Thoracic aorta (tissue), 2 donors: ENCODE data around the gene SF1. TPM values are rescaled to one million over a fixed set of nuclear protein-coding genes. Genes with fewer than 3 reads are reported as not detected.

Source experiments
- ATAC-seq: fragments of 150-250 bp; one replicate; pipeline ENCODE4 v1.8.0; 2017; ENCODE audit warnings: low read depth; ENCODE audit not compliant: insufficient number of reproducible peaks, low FRiP score
- DNase-seq: peaks from one replicate; pipeline ENCODE4 v3.0.0-alpha.2; 2020; ENCODE audit warnings: low spot score
- H3K27ac ChIP-seq, 2 donors: fragments of 200-600 bp; sonication (generic); 1 replicate in 1 of 2; 2 replicates in 1 of 2; pipeline ENCODE4 v1.5.1; 2016; ENCODE audit warnings: mild to moderate bottlenecking in 2 of 2, moderate library complexity in 2 of 2
- H3K27me3 ChIP-seq: fragments of 200-600 bp; sonication (generic); replicated peaks from 2 replicates; pipeline ENCODE4 v1.6.0; 2016; ENCODE audit warnings: mild to moderate bottlenecking; ENCODE audit not compliant: insufficient read depth
- H3K36me3 ChIP-seq: fragments of 200-600 bp; sonication (generic); one replicate; pipeline ENCODE4 v1.5.1; 2016
- H3K4me1 ChIP-seq, 2 donors: fragments of 200-600 bp; sonication (generic); 1 replicate in 1 of 2; 2 replicates in 1 of 2; pipeline versions ENCODE4 v1.5.1 to v1.6.0; 2016; ENCODE audit warnings: low read depth in 2 of 2, mild to moderate bottlenecking in 1 of 2; ENCODE audit not compliant: control insufficient read depth in 1 of 2
- H3K4me3 ChIP-seq: fragments of 200-600 bp; sonication (generic); 2 replicates; pipeline ENCODE4 v1.5.1; 2016; ENCODE audit warnings: mild to moderate bottlenecking
- H3K9me3 ChIP-seq: fragments of 200-600 bp; sonication (generic); 2 replicates; pipeline ENCODE4 v1.5.1; 2016
- total RNA-seq, 2 donors: library from RNA; depleted of rRNA; stranded (reverse); fragments of >200 nt; gene quantifications; one replicate each; pipeline versions ENCODE4 v1.1.0 to v1.2.3, GENCODE V29; 2016
- TF ChIP-seq, protein P1 (sequence below): fragments of 200-600 bp; sonication (generic); IDR thresholded peaks from one replicate; pipeline ENCODE4 v1.5.1; 2019; ENCODE audit warnings: antibody characterized with exemption

The SF1 gene
- total RNA-seq, 2 donors from 2014 or later: 250 to 512 TPM

GRCh38 chr11:64791781-64792291, 13.5 kb upstream of the SF1 start:
- no peaks in the 10 kb centered on the region for H3K27me3 ChIP-seq
- H3K9me3 ChIP-seq: no peaks in the 10 kb centered on the region
- H3K27ac ChIP-seq: no peak overlapping the region
- TF ChIP-seq, protein P1, sequence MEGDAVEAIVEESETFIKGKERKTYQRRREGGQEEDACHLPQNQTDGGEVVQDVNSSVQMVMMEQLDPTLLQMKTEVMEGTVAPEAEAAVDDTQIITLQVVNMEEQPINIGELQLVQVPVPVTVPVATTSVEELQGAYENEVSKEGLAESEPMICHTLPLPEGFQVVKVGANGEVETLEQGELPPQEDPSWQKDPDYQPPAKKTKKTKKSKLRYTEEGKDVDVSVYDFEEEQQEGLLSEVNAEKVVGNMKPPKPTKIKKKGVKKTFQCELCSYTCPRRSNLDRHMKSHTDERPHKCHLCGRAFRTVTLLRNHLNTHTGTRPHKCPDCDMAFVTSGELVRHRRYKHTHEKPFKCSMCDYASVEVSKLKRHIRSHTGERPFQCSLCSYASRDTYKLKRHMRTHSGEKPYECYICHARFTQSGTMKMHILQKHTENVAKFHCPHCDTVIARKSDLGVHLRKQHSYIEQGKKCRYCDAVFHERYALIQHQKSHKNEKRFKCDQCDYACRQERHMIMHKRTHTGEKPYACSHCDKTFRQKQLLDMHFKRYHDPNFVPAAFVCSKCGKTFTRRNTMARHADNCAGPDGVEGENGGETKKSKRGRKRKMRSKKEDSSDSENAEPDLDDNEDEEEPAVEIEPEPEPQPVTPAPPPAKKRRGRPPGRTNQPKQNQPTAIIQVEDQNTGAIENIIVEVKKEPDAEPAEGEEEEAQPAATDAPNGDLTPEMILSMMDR: no peak
- DNase-seq (no peak), ATAC-seq (no peak)
- no peaks in the 10 kb centered on the region for H3K4me1 ChIP-seq
- no peak overlapping the region for H3K4me3 ChIP-seq
- peaks cover 2% of the 10 kb centered on the region for H3K36me3 ChIP-seq

DNA sequence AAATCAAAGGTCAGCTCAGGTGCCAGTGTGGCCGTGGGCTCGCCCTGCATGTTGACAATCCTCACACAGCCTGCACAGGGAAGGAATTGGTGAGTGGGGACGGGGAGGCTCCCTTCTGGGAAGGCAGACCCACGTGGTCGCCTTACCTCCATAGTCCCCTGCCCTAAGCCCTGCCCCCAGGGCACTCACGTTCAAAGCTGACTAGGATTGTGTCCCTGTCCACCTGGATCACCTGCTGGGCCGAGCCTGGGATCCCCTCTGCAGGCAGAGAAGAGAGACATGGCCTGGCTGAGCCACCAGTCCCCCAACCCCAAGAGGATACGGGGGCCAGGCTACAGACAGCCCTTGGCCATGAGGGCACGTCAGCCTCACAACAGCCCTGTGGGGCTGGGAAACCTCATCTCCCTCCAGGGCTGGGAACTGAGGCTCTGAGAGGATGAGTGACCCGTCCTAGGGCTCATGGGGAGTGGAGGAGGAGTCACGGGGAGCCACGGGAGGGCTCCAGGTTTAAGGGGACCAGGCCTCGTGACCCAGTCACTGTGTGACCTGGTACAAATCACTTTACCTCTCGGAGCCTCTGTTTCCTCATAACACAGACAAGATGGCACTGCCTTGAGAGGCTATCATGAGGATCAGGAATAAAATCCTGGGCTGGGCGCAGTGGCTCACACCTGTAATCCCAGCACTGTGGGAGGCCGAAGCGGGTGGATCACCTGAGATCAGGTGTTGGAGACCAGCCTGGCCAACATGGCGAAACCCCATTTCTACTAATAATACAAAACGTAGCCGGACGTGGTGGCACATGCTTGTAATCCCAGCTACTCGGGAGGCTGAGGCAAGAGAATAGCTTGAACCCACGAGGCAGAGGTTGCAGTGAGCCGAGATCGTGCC, 12.1 kb upstream of the SF1 start:
- Histone ChIP-seq H3K4me3 (no peak overlapping the region), H3K9me3 (no peaks in the 10 kb centered on the region), H3K4me1 (no peaks in the 10 kb centered on the region), H3K36me3 (peaks cover 2% of the 10 kb centered on the region), H3K27ac (no peak overlapping the region), H3K27me3 (no peaks in the 10 kb centered on the region)
- no peak for ATAC-seq
- no peak for DNase-seq
- TF ChIP-seq, protein P1: no peak

DNA sequence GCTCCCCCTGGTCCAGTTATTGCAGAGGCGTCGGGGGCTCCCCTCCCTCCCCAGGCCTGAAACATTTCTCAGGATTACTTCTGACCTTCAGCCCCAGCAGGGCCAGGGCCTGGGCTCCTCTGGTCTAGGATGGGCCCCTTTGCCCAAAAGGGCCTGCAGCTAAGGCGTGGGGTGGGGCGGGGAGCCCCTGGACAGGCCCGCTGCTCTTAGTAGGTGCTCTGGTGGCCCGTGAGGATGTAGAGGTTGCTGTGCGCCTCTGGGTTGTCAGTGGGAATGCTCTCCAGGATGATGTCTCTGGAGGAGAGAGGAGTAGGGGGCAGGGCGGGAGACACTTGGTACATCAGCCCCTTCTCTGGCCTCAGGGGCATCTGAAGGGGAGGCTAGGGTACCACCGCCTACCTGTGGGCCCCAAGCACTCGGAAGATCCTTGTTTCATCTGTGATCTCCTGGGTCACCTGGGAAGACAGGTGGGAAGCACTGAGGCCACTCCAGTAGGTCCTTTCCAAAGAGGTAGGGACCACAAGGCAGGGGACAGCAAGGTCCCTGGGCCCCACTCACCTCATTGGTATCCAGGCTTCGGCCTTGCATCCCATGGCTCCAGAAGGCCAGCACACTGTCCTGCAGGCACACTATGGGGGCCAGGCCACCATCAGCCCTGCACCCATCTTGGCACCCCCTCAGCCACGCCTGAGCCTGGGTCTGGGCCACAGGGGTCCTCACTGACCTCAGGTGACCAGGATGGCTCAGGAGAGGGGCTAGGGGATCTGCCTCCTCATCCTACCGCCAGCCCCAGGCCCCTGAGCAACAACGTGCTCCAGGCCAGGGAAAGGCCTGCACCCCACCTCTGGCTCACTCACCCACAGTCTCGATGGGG, 11.2 kb upstream of the SF1 start:
- ATAC-seq (no peak), DNase-seq (no peak)
- H3K36me3 ChIP-seq: peaks cover 2% of the 10 kb centered on the region
- no peaks in the 10 kb centered on the region for H3K9me3 ChIP-seq
- no peaks in the 10 kb centered on the region for H3K27me3 ChIP-seq
- H3K4me1 ChIP-seq: no peaks in the 10 kb centered on the region
- TF ChIP-seq, protein P1: no peak
- no peak overlapping the region for H3K4me3 ChIP-seq
- H3K27ac ChIP-seq: no peak overlapping the region

DNA sequence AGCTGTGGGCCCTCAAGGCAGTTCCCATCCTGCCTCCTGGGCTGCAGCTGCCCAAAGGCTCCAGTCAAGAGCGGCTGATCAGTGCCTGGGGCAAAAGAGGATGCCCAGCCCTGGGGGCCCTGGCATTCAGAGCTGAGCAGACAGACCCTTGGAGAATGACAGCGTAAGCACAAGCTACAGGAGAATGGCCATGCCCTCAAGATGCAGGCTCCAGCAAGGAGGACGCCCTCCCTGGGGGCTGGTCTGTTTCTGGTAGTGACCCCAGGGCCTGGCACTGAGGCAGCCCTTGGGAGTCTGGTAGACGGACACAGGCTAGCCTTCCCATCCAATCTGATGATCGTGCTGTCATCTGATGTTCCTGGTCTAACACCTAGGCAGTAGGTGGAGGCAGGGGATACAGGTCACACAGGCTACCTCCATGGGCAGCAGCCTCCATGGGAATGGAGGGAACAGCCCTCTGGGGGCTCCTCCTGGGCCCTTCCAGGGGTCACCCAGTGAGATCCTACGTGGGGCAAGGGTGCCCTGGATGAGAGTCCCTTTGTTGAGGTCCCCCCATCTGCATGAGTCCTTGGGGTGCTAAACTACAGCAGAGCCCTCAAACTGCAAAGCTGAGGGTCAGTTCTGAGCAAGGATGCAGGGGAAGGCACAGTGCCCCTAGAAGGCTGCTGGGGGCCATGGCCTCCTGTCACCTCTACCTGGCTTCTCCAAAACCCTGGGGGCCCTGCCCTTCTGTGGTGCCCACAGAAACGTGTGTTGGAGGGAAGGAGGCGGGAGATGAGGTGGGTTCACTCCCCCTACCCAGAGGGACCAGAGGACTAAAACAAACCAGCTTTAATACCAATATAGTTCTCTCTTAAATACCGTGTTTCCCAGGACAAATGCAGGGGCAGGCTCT, 10.2 kb upstream of the SF1 start:
- DNase-seq (no peak), ATAC-seq (no peak)
- no peak overlapping the region for H3K27ac ChIP-seq
- no peaks in the 10 kb centered on the region for H3K4me1 ChIP-seq
- peaks cover 2% of the 10 kb centered on the region for H3K36me3 ChIP-seq
- no peak overlapping the region for H3K4me3 ChIP-seq
- H3K9me3 ChIP-seq: no peaks in the 10 kb centered on the region
- H3K27me3 ChIP-seq: no peaks in the 10 kb centered on the region
- TF ChIP-seq, protein P1: no peak
